ENCODE results near the gene SEMA3C. TPM values are rescaled to one million over a fixed set of nuclear protein-coding genes. Genes with fewer than 3 reads are reported as not detected.

SEMA3C gene
- total and polyA plus RNA-seq, 2 experiments from 2014 or later: 34.8 to 134 TPM

GRCh38 chr7:80879849-80880248, 39.0 kb downstream of the SEMA3C start:
- Histone ChIP-seq H3K27me3 (no peaks in the 10 kb centered on the region), H3K4me1 (ENCODE audit: insufficient read depth) (peaks cover 25% of the 10 kb centered on the region), H4K20me1 (ENCODE audit: insufficient read depth, poor library complexity, severe bottlenecking) (no peaks in the 10 kb centered on the region), H3K27ac (peak overlapping the region; percentile 4), H3K4me3 (no peak overlapping the region), H3K79me2 (peaks cover 11% of the 10 kb centered on the region), H3K4me2 (no peak overlapping the region), H3K9me3 (ENCODE audit: low read depth) (no peaks in the 10 kb centered on the region), H2AFZ (no peak overlapping the region), H3K36me3 (replicated peaks; ENCODE audit: insufficient read depth, low read depth) (no peaks in the 10 kb centered on the region), H3K9me2 (replicated peaks; ENCODE audit: insufficient read depth) (no peaks in the 10 kb centered on the region)
- WGBS (ENCODE audit: low lambda C conversion rate, missing lambda C conversion rate): 83% methylated on average over 5 of the region's 5 CpGs
- DNase-seq (ENCODE audit: low spot score): no peak
- TF ChIP-seq, protein P1, sequence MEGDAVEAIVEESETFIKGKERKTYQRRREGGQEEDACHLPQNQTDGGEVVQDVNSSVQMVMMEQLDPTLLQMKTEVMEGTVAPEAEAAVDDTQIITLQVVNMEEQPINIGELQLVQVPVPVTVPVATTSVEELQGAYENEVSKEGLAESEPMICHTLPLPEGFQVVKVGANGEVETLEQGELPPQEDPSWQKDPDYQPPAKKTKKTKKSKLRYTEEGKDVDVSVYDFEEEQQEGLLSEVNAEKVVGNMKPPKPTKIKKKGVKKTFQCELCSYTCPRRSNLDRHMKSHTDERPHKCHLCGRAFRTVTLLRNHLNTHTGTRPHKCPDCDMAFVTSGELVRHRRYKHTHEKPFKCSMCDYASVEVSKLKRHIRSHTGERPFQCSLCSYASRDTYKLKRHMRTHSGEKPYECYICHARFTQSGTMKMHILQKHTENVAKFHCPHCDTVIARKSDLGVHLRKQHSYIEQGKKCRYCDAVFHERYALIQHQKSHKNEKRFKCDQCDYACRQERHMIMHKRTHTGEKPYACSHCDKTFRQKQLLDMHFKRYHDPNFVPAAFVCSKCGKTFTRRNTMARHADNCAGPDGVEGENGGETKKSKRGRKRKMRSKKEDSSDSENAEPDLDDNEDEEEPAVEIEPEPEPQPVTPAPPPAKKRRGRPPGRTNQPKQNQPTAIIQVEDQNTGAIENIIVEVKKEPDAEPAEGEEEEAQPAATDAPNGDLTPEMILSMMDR (IDR thresholded peaks at IDR 0.05; ENCODE audit: poor library complexity): no peak
- TF ChIP-seq EZH2phosphoT487 (IDR thresholded peaks at IDR 0.05; ENCODE audit: low read depth, severe bottlenecking, unreplicated experiment): no peak
- TF ChIP-seq EZH2 (IDR thresholded peaks at IDR 0.05; ENCODE audit: borderline replicate concordance): no peak

- Histone ChIP-seq H3K9me3 (ENCODE audit: low read depth) (no peaks in the 10 kb centered on the region), H3K27me3 (no peaks in the 10 kb centered on the region), H3K4me3 (no peak overlapping the region), H3K79me2 (peaks cover 19% of the 10 kb centered on the region), H4K20me1 (ENCODE audit: insufficient read depth, poor library complexity, severe bottlenecking) (no peaks in the 10 kb centered on the region), H3K36me3 (replicated peaks; ENCODE audit: insufficient read depth, low read depth) (no peaks in the 10 kb centered on the region), H3K9me2 (replicated peaks; ENCODE audit: insufficient read depth) (no peaks in the 10 kb centered on the region), H3K4me1 (ENCODE audit: insufficient read depth) (peaks cover 7% of the 10 kb centered on the region), H3K27ac (peak overlapping the region; percentile 44), H2AFZ (no peak overlapping the region), H3K4me2 (no peak overlapping the region)
- TF ChIP-seq EZH2 (IDR thresholded peaks at IDR 0.05; ENCODE audit: borderline replicate concordance): no peak
- TF ChIP-seq, protein P1 (IDR thresholded peaks at IDR 0.05; ENCODE audit: poor library complexity): no peak
- no peak for TF ChIP-seq EZH2phosphoT487 (IDR thresholded peaks at IDR 0.05; ENCODE audit: low read depth, severe bottlenecking, unreplicated experiment)
- peak; percentile 64 for DNase-seq (ENCODE audit: low spot score)
- WGBS (ENCODE audit: low lambda C conversion rate, missing lambda C conversion rate): 25% methylated on average over 5 of the region's 5 CpGs
These were observed 41.9 kb downstream of the SEMA3C start for GRCh38 chr7:80876894-80877414.

GRCh38 chr7:80875537-80876120, 43.2 kb downstream of the SEMA3C start:
- Histone ChIP-seq H3K79me2 (peaks cover 30% of the 10 kb centered on the region), H3K4me3 (no peak overlapping the region), H3K4me1 (ENCODE audit: insufficient read depth) (peaks cover 15% of the 10 kb centered on the region), H4K20me1 (ENCODE audit: insufficient read depth, poor library complexity, severe bottlenecking) (no peaks in the 10 kb centered on the region), H2AFZ (no peak overlapping the region), H3K27ac (no peak overlapping the region), H3K27me3 (no peaks in the 10 kb centered on the region), H3K9me2 (replicated peaks; ENCODE audit: insufficient read depth) (no peaks in the 10 kb centered on the region), H3K9me3 (ENCODE audit: low read depth) (no peaks in the 10 kb centered on the region), H3K36me3 (replicated peaks; ENCODE audit: insufficient read depth, low read depth) (no peaks in the 10 kb centered on the region), H3K4me2 (no peak overlapping the region)
- TF ChIP-seq EZH2phosphoT487 (IDR thresholded peaks at IDR 0.05; ENCODE audit: low read depth, severe bottlenecking, unreplicated experiment) (no peak), EZH2 (IDR thresholded peaks at IDR 0.05; ENCODE audit: borderline replicate concordance) (no peak)
- TF ChIP-seq, protein P1 (IDR thresholded peaks at IDR 0.05; ENCODE audit: poor library complexity): no peak
- 84% methylated on average over 9 of the region's 9 CpGs for WGBS (ENCODE audit: low lambda C conversion rate, missing lambda C conversion rate)
- no peak for DNase-seq (ENCODE audit: low spot score)
